ENCODE data around the gene BFSP2.
"Not testable (repeated sequence)": the region's sequence is repeated elsewhere in the genome, so short reads cannot be mapped to it uniquely, and the experiment has no call there.

BFSP2 gene

DNA sequence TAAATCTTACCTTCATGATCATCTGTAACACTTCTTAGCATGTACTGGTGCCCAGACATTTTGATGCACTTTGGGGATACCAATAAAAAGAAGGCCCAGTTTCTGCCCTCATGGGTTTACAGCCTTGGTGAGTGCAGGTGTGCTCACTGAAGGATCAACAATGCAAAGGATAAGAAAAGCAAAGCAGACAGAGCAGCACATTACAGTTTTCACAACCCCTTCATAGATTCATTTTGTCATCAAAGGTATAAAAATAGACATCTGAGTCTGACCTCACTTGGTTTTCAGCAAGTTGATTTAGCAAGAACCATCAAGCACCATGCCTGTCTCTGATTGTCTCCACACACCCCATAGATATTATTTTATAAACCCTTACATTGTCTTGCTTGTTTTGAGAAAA lies 77.6 kb downstream of the BFSP2 start:
- DNase-seq (ENCODE audit: low read depth in 2 of 2, low spot score in 1 of 2) = no peak

DNA sequence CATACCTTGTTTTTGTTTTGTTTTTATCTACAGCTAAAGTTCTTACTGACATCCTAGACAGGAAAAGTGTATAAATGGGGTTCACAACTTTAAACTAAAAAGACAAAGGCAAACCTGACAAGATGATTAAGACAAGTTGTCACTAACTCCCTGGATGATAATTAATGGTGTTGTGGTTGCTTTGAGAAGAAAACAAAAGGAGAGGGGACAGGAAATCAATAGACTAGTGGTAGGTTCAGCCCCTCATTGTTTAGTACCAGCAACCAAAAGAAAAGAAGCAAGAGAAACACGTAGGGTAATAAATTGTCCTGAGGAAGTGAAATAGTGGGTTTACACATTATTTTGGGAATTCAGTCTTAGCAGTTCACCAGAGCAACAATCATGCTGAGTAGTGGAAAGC lies 78.8 kb downstream of the BFSP2 start:
- no peak for DNase-seq (ENCODE audit: low read depth in 2 of 2, low spot score in 1 of 2)

DNA sequence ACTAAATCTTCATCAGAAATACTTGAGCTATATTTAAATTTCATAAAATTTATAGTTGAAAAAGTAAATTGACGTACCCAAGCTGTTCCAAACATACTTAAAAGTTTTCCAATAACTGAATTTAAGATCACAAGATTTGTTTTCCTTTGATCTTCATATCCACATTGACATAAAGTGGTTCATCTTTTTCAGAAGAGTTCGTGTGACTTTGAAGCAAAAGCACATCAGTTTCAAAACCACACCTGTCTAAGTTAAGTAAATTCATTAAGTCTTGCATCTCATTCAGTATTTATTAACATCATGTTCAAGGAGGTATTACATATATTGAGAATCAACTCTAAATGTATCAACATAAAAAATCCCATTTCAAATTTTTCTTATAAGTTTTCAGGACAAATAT lies 79.5 kb downstream of the BFSP2 start:
- DNase-seq (ENCODE audit: low read depth in 2 of 2, low spot score in 1 of 2) = no peak

DNA sequence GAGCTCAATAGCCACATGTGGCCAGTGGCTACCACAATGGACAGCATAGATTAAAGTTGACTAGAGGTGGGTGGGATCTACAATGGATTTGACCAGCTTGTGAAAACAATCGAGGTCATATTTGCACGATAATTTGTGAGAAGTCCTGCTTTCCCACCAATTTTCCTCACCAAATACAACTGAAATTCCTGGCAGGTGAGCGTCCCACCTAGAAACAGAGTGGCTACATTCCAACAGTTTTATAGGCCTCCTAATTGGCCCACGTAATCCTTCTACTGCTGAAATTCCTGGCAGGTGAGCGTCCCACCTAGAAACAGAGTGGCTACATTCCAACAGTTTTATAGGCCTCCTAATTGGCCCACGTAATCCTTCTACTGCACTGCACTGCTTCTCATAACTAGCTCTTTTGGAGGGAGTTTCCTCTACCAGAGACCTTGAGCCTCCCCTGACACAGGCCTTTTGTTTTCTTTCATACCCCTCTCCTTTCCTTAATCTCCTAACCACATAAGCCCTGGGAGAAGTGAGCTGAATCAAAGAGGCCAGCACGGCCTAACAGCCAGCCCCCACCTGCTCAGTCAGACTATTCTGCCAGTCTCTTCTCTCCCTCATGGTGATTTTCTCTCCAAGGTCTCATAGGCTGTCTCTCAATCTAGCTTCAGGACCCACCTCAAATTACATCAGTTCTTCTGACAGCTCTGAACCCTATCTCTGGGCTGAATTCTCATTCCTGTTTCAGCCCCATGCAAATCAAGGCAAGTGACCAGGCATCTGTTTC lies 80.2 kb downstream of the BFSP2 start:
- no peak for DNase-seq (ENCODE audit: low read depth in 2 of 2, low spot score in 1 of 2)

DNA sequence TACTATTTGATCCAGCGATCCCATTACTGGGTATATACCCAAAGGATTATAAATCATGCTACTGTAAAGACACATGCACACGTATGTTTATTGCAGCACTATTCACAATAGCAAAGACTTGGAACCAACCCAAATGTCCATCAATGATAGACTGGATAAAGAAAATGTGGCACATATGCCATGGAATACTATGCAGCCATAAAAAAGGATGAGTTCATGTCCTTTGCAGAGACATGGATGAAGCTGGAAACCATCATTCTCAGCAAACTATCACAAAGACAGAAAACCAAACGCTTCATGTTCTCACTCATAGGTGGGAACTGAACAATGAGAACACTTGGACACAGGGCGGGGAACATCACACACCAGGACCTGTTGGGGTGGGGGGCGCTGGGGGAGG lies 82.6 kb downstream of the BFSP2 start:
- DNase-seq (ENCODE audit: low read depth in 2 of 2, low spot score in 1 of 2) = not testable (repeated sequence)

DNA sequence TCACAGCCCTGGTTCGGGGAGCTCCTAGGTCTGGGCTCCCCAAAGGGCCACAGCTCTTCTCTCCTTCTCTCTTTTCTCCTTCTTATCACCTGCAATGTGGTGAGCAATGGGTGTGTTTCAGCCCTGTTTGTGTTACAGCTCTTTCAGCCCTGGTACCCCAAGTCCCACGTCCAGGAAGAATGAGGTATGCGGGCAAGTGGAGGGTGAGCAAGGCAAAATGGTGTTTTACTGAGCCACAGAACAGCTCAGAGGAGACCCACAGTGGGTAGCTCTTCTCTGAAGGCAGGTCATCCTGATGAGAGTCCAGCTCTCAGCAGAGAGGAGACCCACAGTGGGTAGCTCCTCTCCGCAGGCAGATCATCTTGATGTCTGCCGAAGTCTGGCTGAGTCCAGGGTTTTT lies 86.8 kb downstream of the BFSP2 start:
- no peak for DNase-seq (ENCODE audit: low read depth in 2 of 2, low spot score in 1 of 2)

DNA sequence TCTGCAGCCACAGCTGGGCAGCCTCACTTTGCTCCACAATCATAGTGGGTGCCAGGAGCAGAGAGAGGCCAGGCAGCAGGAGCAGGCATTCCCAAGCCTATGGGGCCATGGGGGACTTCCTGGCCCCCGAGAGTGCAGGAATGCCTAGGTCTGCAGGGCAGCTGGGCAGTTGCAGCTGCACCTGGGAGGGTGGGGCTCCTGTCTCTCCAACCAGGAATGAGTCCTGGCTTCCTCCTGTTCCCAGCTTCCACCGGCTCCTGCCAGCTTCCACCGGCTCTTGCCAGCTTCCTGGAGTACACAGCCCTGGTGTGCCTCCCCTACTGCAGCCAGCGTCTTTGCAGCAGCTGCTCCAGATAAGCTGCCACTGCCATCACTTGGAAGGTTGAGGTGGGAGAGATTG lies 87.3 kb downstream of the BFSP2 start:
- DNase-seq (ENCODE audit: low read depth in 2 of 2, low spot score in 1 of 2) = no peak

DNA sequence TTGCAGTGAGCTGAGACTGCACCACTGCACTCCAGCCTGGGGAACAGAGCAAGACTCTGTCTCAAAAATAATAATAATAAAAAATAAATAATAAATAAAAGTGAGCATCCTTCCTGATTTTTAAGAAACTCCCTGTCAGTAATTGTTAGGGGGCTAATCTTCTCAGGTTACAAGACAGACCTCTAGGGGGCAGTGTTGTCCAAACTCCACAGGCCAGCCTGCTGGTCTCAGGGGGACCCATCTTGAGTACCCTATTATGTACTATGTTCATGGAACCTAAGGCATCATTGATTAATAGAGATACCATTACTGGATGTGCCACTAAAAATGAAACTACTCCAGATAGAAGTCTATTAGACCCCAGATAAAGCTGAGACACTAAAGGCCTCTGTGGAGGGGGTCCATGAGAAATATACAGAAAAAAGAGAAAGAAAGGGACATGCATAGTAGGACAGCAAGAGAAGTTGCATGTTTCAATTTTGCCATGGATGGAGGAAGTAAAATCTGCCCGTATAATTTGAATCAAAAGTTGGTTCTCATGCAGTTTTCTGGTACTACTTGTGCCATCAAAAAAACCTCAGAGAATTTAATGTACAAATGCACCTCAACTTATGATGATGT lies 88.2 kb downstream of the BFSP2 start:
- peak; percentile 27 to 37 for DNase-seq (ENCODE audit: low read depth in 2 of 2, low spot score in 1 of 2)

DNA sequence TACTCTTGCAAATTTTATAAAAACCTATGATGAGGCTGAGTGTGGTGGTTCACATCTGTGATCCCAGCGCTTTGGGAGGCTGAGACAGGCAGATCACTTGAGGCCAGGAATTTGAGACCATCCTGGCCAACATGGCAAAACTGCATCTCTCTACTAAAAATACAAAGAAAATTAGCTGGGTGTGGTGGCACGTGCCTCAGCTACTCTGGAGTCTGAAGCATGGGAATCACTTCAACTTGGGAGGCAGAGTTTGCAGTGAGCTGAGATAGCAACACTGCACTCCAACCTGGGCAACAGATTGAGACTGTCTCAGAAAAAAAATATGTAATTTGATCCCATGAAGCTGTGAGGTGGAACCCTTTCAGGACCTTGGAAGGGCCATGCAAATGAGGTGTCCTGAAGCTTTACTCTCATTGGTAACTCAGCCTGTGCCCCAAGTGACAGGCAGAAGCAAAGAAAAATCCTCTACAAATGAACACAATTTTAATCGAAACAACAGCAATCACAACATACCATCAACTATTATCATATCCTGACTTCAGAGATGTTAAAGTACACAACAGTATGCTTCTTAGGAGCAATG lies 89.0 kb downstream of the BFSP2 start:
- no peak for DNase-seq (ENCODE audit: low read depth in 2 of 2, low spot score in 1 of 2)

DNA sequence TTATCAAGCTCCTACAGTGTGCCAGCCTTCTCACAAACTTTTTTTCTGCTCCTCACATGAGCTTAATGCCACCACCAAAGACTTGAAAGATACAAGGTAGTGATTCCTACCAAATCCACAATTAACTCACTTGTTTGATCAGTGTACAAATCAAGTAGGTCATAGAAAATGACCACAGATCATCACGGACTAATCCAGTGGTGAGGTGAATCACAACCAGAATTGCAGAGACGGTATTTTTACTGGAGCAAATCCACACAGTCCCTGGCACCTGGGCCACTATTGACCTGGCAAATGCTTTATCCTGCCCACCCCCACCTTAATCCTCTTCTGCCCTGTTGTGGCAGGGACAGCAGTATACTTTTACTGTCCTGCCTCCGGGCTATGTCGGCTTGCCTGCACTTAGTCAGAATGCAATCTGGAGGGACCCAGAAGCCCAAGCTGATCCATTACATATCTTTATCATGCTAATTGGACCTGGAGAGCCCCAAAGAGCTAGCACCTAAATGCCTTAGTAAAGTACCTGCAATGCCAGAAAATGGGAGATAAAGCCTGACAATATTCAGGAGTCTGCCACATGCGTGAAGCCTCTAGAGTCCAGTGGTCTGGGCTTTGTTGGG lies 89.7 kb downstream of the BFSP2 start:
- no peak for DNase-seq (ENCODE audit: low read depth in 2 of 2, low spot score in 1 of 2)

DNA sequence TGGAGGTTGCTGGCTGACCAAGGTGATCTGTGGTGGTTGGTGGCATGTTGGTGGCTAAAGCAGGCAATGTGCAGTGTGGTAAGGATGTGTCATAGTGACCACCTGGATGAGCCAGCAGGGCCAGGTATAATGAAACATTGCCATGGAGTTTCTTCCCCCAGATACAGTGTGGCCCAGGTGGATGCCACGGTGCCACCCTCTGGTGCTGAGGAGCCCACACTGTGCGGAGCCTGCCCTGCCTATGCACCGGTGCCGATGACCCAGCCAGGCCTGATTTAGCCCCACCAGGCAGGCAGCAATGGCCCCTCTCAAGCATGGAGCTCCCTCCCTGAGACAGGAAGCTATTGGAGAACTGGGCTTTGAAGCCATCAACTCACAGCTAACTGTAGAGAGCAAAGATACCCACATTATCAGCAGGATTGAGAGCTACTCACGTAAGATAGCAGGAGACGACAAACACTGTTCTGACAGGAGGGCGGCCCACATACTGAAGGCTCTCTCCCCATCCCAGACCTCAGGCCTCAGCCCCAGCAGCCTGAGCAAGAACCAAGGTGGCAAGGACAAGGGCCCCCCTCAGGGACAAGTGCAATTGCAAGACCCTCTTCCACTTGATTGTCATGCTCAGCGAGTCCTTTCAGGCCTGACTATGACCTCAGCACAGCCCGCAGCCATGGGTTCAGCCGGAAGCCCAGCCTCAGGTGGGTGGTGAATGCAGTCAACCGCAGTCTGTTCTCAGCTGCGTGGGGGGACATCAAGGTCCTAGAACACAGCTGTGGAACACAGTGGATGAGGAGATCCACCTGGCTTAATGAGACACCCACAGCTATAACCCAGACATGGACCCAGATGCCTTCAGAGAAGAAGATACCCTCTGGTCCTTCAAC lies 90.9 kb downstream of the BFSP2 start:
- DNase-seq (ENCODE audit: low read depth in 2 of 2, low spot score in 1 of 2) = peak in 1 of 2 donors; percentile 28

DNA sequence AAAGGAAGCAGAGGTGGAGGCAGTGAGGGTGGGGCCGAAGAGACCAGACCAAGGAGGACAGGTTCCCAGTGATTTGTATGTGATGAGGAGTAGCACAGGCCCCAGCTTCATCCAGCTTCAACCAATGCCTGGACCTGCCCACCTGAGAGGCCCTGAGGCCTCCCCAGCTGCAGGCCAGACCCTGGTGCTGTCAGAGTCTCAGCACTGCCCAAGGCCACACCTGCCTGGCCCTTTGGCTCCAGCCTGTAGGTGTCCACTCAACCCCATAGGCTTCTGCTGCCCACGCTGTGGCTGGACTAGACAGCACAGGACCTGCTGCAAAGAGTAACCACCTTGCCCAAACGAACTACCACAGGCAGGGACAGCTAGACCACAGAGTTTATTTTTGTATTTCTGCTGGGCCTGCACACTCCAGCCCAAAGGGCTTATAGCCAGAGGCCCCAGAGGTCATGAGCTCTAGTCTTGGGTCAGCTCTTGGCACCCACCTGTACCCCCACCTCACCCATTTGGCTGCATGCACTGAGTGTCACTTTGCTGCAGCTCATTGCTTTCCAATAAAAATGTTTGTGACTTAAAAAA lies 91.7 kb downstream of the BFSP2 start:
- no peak for DNase-seq (ENCODE audit: low read depth in 2 of 2, low spot score in 1 of 2)

DNA sequence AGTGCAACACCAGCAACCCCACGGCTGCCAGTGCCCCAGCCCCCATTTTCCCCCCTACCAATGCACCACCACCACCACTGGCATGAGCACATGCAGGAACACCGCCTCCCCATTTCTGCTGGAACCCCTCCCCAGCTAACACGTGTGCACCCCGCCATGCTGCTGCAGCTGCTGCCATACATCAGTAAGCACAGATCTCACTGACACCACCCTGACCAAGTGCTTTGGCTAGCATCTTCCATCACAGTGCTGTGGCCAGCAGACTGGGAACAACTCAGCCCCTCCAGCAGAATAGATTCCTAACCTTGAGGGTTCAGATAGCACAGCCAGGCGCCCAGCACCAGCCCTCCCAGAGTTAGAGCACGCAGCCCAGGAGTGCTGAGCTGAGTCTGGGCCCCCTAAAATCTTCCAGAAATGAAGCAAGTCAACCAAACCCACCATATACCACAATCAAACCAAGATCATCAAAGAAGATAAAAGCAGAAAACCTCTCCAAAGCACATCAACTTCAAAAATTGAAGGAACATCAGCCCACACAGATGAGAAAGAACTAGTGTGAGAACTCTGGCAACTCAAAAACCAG lies 92.4 kb downstream of the BFSP2 start:
- DNase-seq (ENCODE audit: low read depth in 2 of 2, low spot score in 1 of 2) = no peak

DNA sequence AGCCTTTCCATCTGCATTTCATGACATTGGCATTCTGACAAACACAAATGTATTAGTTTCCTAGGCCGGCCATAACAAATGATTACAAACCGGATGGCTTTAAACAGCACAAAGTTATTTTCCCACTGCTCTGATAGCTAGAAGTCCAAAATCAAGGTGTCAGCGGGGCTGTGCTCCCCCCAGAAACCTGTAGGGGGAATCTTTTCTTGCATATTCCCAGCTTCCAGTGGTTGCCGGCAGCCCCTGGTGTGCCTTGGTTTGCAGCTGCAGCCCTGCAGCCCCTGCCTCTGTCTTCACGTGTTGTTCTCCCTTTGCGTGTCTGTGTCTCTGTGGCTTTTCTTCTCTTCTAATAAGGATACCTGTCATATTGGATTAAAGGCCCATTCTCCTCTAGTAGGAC lies 94.6 kb downstream of the BFSP2 start:
- no peak for DNase-seq (ENCODE audit: low read depth in 2 of 2, low spot score in 1 of 2)

DNA sequence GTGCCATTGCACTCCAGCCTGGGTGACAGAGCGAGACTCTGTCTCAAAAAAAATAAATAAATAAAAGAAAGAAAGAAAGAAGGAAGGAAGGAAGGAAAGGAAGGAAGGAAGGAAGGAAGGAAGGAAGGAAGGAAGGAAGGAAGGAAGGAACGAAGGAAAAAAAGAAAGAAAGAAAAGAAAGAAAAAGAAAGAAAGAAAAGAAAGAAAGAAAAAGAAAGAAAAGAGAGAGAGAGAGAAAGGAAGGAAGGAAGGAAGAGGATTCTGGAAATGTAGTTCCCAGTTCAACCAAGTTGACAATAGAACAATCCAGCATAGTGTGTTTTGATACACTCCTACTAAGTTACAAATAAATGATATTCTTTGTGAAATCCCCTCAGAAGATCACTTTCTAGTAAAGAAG lies 102.7 kb downstream of the BFSP2 start:
- not testable (repeated sequence) for DNase-seq (ENCODE audit: low read depth in 2 of 2, low spot score in 1 of 2)

DNA sequence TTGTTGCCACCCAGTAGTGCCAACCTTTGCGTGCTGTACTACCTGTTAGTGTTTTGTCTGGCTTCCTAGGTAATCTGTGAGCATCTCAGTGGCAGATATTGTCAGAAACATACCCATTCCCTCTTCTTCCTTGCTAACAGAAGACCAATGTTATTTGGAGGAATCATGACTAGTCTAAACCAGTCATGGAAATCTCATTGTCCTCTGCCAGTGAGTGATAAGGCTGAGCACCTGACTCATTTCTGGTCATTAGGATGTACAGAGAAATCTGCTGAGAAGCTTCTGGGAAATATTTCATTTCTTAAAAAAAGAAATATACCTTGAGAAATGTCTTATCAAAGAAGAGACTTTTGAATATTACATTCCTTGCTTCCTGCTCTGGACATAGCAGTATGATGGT lies 103.6 kb downstream of the BFSP2 start:
- DNase-seq (ENCODE audit: low read depth in 2 of 2, low spot score in 1 of 2) = no peak

DNA sequence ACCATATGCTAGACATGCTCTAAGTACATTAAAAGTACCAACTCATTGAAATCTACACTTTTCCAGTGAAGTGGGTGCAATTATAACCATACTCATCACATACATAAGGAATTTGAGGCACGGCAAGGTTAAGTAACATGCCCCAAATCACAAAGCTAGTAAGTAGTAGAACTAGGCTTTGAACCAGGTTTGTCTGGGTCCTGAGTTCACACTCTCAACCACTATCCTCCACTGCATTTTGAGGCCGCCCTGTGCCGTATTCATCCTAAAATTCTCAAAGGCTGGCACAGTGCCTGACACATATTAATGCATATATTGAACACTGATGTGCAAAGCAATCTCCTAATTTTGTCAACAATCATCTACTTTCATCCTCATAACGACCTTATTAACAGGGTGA lies 104.9 kb downstream of the BFSP2 start:
- DNase-seq (ENCODE audit: low read depth in 2 of 2, low spot score in 1 of 2) = no peak

DNA sequence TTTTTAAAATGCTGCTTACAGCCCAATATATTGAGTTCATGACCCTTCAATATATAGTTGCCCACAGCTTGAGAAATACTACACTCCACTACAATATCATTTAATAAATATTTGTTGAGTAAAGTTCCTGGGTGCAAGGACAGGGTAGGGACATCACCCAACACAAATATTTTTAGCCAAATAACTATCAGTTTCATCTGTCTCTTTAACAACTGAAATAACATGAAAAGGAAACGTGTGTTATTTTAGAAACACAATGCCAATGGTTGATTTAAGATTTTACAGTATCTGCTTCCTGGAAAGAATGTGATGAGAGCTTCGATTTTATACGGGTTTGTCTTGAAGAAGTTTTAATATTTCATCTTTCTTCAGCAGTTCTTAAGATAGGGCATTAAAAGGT lies 106.0 kb downstream of the BFSP2 start:
- DNase-seq (ENCODE audit: low read depth in 2 of 2, low spot score in 1 of 2) = no peak

DNA sequence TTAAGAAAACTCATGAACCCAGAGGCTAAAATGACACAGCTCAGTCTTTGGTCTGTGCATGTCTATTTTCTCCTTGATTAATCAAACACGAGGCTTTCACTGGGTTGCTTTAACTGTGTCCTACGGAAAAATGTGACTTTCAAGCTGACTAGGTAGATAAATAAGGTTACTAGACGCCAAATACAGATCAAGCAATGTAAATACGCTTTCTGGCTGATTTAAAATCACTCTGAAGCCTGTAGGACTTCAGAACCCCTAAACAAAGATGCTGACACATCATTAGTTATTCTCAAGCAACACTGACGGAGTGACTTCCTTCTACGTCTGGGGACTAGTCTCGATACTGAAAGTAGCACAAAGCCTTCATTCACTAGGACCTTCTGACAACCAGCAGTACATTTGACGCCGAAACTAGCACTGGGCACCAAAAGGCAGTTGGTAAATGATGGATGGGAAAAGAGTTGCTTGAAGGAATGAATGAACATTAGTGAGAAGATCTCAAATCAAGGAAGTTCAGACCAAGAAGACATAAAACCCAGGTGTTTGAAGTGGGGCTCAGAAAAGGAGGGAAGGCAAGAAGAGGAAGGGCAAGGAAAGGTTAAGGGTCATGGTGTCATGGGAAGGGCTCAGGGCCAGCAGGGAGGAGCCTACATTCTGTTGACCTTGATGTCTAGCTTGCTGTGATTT lies 106.5 kb downstream of the BFSP2 start:
- no peak for DNase-seq (ENCODE audit: low read depth in 2 of 2, low spot score in 1 of 2)

DNA sequence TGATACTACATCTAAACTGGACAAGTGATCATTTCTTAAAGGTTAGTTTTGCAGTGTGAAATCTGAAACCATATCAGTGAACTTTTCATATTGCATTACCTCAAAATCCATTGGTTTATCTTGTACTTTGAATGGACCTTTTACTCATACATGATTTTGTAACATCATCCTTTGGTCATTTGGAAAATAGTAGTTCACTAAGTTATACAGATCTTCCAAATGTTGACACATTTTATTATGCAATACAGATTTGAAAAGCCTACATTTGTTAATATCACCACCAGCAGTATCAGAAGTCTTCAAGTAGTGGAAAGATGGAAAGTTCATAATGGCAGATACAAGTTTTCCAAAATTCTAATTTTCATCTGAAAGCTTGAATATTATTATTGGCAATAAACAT lies 109.6 kb downstream of the BFSP2 start:
- DNase-seq (ENCODE audit: low read depth in 2 of 2, low spot score in 1 of 2) = no peak
